Measurements from ENCODE around the gene EFCAB7. TPM values are rescaled to one million over a fixed set of nuclear protein-coding genes. Genes with fewer than 3 reads are reported as not detected.
"Not testable (repeated sequence)": the region's sequence is repeated elsewhere in the genome, so short reads cannot be mapped to it uniquely, and the experiment has no call there.

The EFCAB7 gene
- total RNA-seq, 2 donors from 2014 or later = 9.8 to 11.6 TPM

DNA sequence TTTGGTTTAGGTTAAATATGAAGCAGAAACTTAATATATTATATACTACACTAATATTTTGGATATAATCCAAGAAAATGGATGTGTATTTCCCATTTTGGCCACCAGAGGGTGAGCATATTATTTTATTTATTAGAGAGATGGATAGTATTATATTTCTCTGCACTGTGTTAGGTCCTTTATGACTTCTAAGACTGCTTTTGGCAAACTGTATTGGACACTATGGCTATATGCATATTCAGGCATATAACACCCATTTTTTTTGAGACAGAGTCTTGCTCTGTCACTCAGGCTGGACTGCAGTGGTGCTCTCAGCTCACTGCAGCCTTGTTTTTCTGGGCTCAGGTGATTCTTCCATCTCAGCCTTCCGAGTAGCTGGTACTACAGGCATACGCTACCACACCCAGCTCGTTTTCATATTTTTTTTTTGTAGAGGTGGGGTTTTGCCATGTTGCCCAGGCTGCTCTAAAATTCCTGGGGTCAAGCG lies 52.1 kb downstream of the EFCAB7 start:
- DNase-seq (ENCODE audit: low spot score) = no peak
- TF ChIP-seq, protein P1, sequence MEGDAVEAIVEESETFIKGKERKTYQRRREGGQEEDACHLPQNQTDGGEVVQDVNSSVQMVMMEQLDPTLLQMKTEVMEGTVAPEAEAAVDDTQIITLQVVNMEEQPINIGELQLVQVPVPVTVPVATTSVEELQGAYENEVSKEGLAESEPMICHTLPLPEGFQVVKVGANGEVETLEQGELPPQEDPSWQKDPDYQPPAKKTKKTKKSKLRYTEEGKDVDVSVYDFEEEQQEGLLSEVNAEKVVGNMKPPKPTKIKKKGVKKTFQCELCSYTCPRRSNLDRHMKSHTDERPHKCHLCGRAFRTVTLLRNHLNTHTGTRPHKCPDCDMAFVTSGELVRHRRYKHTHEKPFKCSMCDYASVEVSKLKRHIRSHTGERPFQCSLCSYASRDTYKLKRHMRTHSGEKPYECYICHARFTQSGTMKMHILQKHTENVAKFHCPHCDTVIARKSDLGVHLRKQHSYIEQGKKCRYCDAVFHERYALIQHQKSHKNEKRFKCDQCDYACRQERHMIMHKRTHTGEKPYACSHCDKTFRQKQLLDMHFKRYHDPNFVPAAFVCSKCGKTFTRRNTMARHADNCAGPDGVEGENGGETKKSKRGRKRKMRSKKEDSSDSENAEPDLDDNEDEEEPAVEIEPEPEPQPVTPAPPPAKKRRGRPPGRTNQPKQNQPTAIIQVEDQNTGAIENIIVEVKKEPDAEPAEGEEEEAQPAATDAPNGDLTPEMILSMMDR (IDR thresholded peaks at IDR 0.05) = peak; percentile 65 to 83 (median 66)
- no peak for TF ChIP-seq POLR2A (IDR thresholded peaks at IDR 0.05)
- no peaks in the 10 kb centered on the region for H3K36me3 ChIP-seq
- H3K9me3 ChIP-seq = no peaks in the 10 kb centered on the region
- no peak overlapping the region for H3K4me3 ChIP-seq
- H3K4me1 ChIP-seq (replicated peaks) = no peaks in the 10 kb centered on the region
- no peak overlapping the region for H3K27ac ChIP-seq
- no peaks in the 10 kb centered on the region for H3K27me3 ChIP-seq (replicated peaks; ENCODE audit: insufficient read depth)
- 80% methylated on average over 4 of the region's 4 CpGs for WGBS
- intact Hi-C loops (cut with DNase I) = no loop called here

DNA sequence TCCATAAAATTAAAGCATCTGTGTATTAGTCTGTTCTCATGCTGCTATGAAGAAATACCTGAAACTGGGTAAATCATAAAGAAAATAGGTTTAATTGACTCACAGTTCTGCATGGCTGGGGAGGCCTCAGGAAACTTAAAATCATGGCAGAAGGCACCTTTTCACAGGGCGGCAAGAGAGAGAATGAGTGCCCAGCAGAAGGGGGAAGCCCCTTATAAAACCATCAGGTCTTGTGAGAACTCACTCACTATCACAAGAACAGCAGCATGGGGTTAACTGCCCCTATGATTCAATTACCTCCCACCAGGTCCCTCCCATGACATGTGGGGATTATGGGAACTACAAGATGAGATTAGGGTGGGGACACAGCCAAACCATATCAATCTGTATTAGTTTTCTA lies 63.0 kb downstream of the EFCAB7 start:
- H3K27me3 ChIP-seq (replicated peaks; ENCODE audit: insufficient read depth); H3K4me1 ChIP-seq (replicated peaks); H3K27ac ChIP-seq; H3K36me3 ChIP-seq; intact Hi-C loops (cut with DNase I); DNase-seq (ENCODE audit: low spot score); H3K9me3 ChIP-seq; H3K4me3 ChIP-seq: not testable (repeated sequence)
- WGBS = 97% methylated on average over 1 of the region's 1 CpG

DNA sequence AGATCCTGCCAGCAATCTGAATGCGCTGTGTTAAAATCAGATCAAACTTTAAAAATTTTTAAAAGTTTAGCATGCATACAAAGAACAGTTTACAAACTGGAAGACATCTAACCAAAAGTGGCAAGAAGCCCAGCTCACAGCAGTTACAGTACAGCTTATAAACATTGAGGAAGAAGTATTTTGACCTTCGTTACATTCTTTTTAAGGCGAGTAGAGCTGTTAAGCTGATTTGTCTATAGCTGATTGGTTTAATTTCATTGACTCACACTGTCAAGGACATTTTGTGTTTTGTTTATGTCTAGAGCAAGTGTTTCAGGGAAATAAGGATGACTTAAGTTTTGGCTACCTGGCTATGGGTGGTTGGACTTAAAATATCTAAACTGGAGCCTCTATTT lies 66.8 kb downstream of the EFCAB7 start:
- intact Hi-C loops (cut with DNase I) = no loop called here
- 41% methylated on average over 3 of the region's 3 CpGs for WGBS
- Histone ChIP-seq H3K4me1 (replicated peaks) (no peaks in the 10 kb centered on the region), H3K36me3 (no peaks in the 10 kb centered on the region), H3K9me3 (no peaks in the 10 kb centered on the region), H3K4me3 (no peak overlapping the region), H3K27me3 (replicated peaks; ENCODE audit: insufficient read depth) (no peaks in the 10 kb centered on the region), H3K27ac (no peak overlapping the region)
- no peak for DNase-seq (ENCODE audit: low spot score)
- TF ChIP-seq POLR2A (IDR thresholded peaks at IDR 0.05) = no peak
- TF ChIP-seq, protein P1 (IDR thresholded peaks at IDR 0.05) = no peak
- TF ChIP-seq POLR2AphosphoS5 (IDR thresholded peaks at IDR 0.05) = no peak

DNA sequence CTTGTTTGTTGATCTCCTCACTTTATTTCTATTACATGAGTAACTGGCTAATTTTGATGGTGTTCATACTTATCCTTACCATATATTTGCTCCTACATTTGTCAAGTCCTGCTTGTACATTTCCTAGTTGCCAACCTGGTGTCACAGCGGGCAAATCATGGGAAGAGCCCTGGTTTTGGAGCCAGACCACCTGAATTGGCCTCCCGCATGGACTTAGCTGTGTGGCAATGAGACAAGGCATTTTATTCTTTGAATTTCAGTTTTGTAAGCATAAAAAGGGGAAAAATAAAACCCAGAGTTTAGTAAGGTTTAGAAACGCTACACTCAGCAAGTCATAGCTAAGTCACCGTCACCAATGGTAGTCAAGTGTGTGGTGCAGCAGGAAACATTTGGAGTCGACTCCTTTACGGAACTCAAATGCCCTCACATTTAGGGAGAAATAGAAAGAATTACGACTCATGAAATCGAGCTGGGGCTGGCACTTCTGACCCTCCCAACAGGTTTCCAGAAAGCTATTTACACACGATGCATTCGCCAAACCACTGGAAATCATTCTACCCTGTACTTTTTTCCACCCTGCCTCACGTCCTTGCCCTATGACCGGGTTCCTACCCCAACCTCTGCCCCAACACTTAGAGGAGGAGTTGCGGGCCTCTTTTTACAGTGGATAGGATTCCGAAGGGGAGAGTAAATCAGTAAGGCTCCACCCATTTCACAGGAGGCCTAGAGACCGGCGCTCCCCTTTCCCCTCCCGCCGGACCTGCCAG lies 69.4 kb downstream of the EFCAB7 start:
- H3K9me3 ChIP-seq = no peaks in the 10 kb centered on the region
- peak overlapping the region; percentile 91 to 94 for H3K27ac ChIP-seq
- DNase-seq (ENCODE audit: low spot score) = no peak
- no peaks in the 10 kb centered on the region for H3K27me3 ChIP-seq (replicated peaks; ENCODE audit: insufficient read depth)
- no peak for TF ChIP-seq POLR2A (IDR thresholded peaks at IDR 0.05)
- TF ChIP-seq, protein P1 (IDR thresholded peaks at IDR 0.05) = no peak
- TF ChIP-seq POLR2AphosphoS5 (IDR thresholded peaks at IDR 0.05) = no peak
- no peaks in the 10 kb centered on the region for H3K36me3 ChIP-seq
- intact Hi-C loops (cut with DNase I) = no loop called here
- 28% methylated on average over 16 of the region's 18 CpGs for WGBS
- no peaks in the 10 kb centered on the region for H3K4me1 ChIP-seq (replicated peaks)
- H3K4me3 ChIP-seq = peak overlapping the region; percentile 79 to 83

DNA sequence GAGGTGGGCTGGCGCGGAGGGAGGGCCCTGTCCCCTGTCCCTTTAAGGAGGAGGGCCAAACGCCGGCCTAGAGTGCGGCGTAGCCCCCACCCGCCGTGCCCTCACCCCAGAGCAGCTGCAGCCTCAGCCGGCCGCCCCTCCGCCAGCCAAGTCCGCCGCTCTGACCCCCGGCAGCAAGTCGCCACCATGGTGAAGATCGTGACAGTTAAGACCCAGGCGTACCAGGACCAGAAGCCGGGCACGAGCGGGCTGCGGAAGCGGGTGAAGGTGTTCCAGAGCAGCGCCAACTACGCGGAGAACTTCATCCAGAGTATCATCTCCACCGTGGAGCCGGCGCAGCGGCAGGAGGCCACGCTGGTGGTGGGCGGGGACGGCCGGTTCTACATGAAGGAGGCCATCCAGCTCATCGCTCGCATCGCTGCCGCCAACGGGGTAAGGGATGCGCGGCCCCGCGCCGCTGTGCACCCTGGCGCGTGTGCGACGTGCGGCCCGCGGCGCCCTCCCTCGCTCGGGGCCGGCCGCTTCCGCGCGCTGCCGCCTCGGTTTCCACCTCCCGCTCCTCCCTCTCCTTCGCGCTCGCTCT lies 70.1 kb downstream of the EFCAB7 start, which contains the start of gene PGM1:
Gene PGM1, plus strand, starts transcription at position 109 of the 583 bp plus-strand sequence. Its CDS starts 78 bp downstream, at position 187.
- Histone ChIP-seq H3K36me3 (no peaks in the 10 kb centered on the region), H3K4me1 (replicated peaks) (no peaks in the 10 kb centered on the region), H3K27ac (peak within 1 kb of the TSS; percentile 91 to 94), H3K27me3 (replicated peaks; ENCODE audit: insufficient read depth) (no peaks in the 10 kb centered on the region), H3K9me3 (no peaks in the 10 kb centered on the region), H3K4me3 (peak within 1 kb of the TSS; percentile 79 to 83)
- DNase-seq (ENCODE audit: low spot score) = peak; percentile 68
- intact Hi-C loops (cut with DNase I) = no loop called here
- TF ChIP-seq POLR2A (IDR thresholded peaks at IDR 0.05) = peak; percentile 59
- TF ChIP-seq, protein P1 (IDR thresholded peaks at IDR 0.05) = no peak
- peak; percentile 4 for TF ChIP-seq POLR2AphosphoS5 (IDR thresholded peaks at IDR 0.05)
- WGBS = 0% methylated on average over 26 of the region's 64 CpGs
